ENCODE data around the gene SEC63. TPM values are rescaled to one million over a fixed set of nuclear protein-coding genes. Genes with fewer than 3 reads are reported as not detected.

Gene SEC63
- total and polyA plus RNA-seq, 7 experiments from 2014 or later: 24.6 to 89.0 (median 84.8) TPM

- Histone ChIP-seq H3K27me3 (ENCODE audit: control insufficient read depth in 2 of 2, insufficient read depth in 2 of 2, low read length in 2 of 2) (no peaks in the 10 kb centered on the region), H3K27ac (ENCODE audit: low read depth, low read length) (no peak overlapping the region), H3K36me3 (ENCODE audit: control insufficient read depth in 2 of 3, insufficient read depth in 3 of 3, low read length in 3 of 3) (peaks cover 0 to 24% (median 0%) of the 10 kb centered on the region in 3 experiments), H3K9me3 (ENCODE audit: control insufficient read depth in 2 of 3, low read length in 3 of 3) (no peaks in the 10 kb centered on the region), H3K4me1 (ENCODE audit: control insufficient read depth in 2 of 2, insufficient read depth in 2 of 2, low read length in 2 of 2) (no peaks in the 10 kb centered on the region), H3K4me3 (ENCODE audit: low read length) (no peak overlapping the region)
- Mint-ChIP-seq H3K4me1 (peaks cover 0 to 14% (median 4%) of the 10 kb centered on the region in 7 donors), H3K36me3 (peaks cover 0 to 21% (median 10%) of the 10 kb centered on the region in 5 donors), H3K4me3 (no peak overlapping the region), H3K27me3 (no peaks in the 10 kb centered on the region), H3K27ac (peak overlapping the region in 6 of 9 donors; percentile 24 to 83 (median 48)), H3K9me3 (no peaks in the 10 kb centered on the region)
- no peak for ATAC-seq
- CTCF ChIA-PET: interaction anchor here (0.7 to 1.5 kb wide), 3 partner anchors 22 to 140 kb away, joined by 3 to 6 read pairs (median 3); no protein-coding TSS in a partner anchor
- DNase-seq: no peak
- POLR2A ChIA-PET: no interaction called here
- intact Hi-C loops (cut with micrococcal nuclease): loop anchor here in 1 of 2 donors (5.0 kb wide), 1 partner anchor 87 kb away; the partner anchor contains the start of gene SEC63
These were observed 87.6 kb downstream of the SEC63 start for GRCh38 chr6:107870381-107870780.

GRCh38 chr6:107869871-107870270 is 88.1 kb downstream of the SEC63 start:
- peaks cover 0 to 20% (median 0%) of the 10 kb centered on the region in 3 experiments for H3K36me3 ChIP-seq (ENCODE audit: control insufficient read depth in 2 of 3, insufficient read depth in 3 of 3, low read length in 3 of 3)
- Mint-ChIP-seq H3K4me3 (no peak overlapping the region), H3K27me3 (no peaks in the 10 kb centered on the region), H3K27ac (peak overlapping the region in 6 of 9 donors; percentile 35 to 83 (median 72)), H3K9me3 (no peaks in the 10 kb centered on the region), H3K4me1 (peaks cover 0 to 14% (median 4%) of the 10 kb centered on the region in 7 donors), H3K36me3 (peaks cover 0 to 17% (median 7%) of the 10 kb centered on the region in 5 donors)
- H3K27me3 ChIP-seq (ENCODE audit: control insufficient read depth in 2 of 2, insufficient read depth in 2 of 2, low read length in 2 of 2): no peaks in the 10 kb centered on the region
- intact Hi-C loops (cut with micrococcal nuclease): loop anchor here (5.0 to 10.0 kb wide), 3 partner anchors 87 to 755 kb away; partner anchors contain the start of genes BEND3 (in 1 of the 2) and SEC63 (in 1 of the 2)
- DNase-seq: no peak
- no peaks in the 10 kb centered on the region for H3K9me3 ChIP-seq (ENCODE audit: control insufficient read depth in 2 of 3, low read length in 3 of 3)
- no peaks in the 10 kb centered on the region for H3K4me1 ChIP-seq (ENCODE audit: control insufficient read depth in 2 of 2, insufficient read depth in 2 of 2, low read length in 2 of 2)
- no peak overlapping the region for H3K4me3 ChIP-seq (ENCODE audit: low read length)
- ChIA-PET POLR2A (no interaction called here), CTCF (interaction anchor here (0.7 to 5.7 kb wide), 3 partner anchors 9 to 197 kb away, joined by 3 to 63 read pairs (median 3); no protein-coding TSS in a partner anchor)
- H3K27ac ChIP-seq (ENCODE audit: low read depth, low read length): no peak overlapping the region
- ATAC-seq: no peak

DNA sequence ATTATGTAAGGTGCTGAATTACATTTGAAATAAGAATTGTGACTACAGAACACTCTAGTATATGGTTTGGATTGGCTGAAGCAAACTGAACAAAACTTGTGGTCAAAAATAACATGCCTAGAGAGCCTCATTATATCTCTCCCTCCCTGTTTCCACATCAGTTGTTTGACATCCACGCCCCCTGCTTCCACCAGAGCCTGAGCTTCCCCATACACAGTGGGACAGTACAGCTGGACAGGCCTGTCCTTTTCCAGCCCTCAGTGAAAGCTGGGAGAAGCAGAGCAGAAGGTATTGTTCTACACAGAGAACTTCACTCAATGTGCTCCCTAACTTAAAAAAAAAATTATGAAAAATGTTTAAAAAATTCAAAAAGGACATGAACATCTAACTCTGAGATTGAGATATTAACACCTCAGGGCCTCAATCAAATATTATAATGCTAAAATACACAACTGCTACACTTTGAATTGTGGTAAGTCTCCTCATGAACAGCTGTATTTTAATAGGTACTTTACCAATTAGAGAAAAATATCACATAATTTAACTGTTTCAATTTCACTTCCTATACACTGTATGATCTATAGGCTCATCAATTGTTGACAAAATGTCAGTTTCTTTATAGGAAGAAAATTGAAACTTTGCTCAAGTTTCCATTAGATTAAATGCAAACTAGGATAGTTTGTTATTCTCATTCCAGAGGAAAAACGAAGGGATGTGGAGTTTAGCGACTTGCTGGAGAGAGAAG is 89.0 kb downstream of the SEC63 start:
- Histone ChIP-seq H3K36me3 (ENCODE audit: control insufficient read depth in 2 of 3, insufficient read depth in 3 of 3, low read length in 3 of 3) (peaks cover 0 to 16% (median 0%) of the 10 kb centered on the region in 3 experiments), H3K4me3 (ENCODE audit: low read length) (no peak overlapping the region), H3K27ac (ENCODE audit: low read depth, low read length) (no peak overlapping the region), H3K9me3 (ENCODE audit: control insufficient read depth in 2 of 3, low read length in 3 of 3) (no peaks in the 10 kb centered on the region), H3K4me1 (ENCODE audit: control insufficient read depth in 2 of 2, insufficient read depth in 2 of 2, low read length in 2 of 2) (no peaks in the 10 kb centered on the region), H3K27me3 (ENCODE audit: control insufficient read depth in 2 of 2, insufficient read depth in 2 of 2, low read length in 2 of 2) (no peaks in the 10 kb centered on the region)
- Mint-ChIP-seq H3K27ac (peak overlapping the region in 7 of 9 donors; percentile 35 to 83 (median 57)), H3K4me3 (no peak overlapping the region), H3K4me1 (peaks cover 0 to 13% (median 4%) of the 10 kb centered on the region in 7 donors), H3K36me3 (peaks cover 0 to 16% (median 7%) of the 10 kb centered on the region in 5 donors), H3K9me3 (no peaks in the 10 kb centered on the region), H3K27me3 (peaks cover 0 to 2% (median 0%) of the 10 kb centered on the region in 5 donors)
- intact Hi-C loops (cut with micrococcal nuclease): loop anchor here (5.0 to 10.0 kb wide), 2 partner anchors 183 to 754 kb away; partner anchors contain the start of gene BEND3 (in 1 of the 2)
- no peak for DNase-seq
- CTCF ChIA-PET: interaction anchor here (0.6 to 5.7 kb wide), 7 partner anchors 21 to 204 kb away, joined by 3 to 63 read pairs (median 4); no protein-coding TSS in a partner anchor
- ATAC-seq: no peak
- POLR2A ChIA-PET: no interaction called here

GRCh38 chr6:107867302-107867615 is 90.7 kb downstream of the SEC63 start:
- Histone ChIP-seq H3K4me3 (ENCODE audit: low read length) (no peak overlapping the region), H3K27me3 (ENCODE audit: control insufficient read depth in 2 of 2, insufficient read depth in 2 of 2, low read length in 2 of 2) (no peaks in the 10 kb centered on the region), H3K4me1 (ENCODE audit: control insufficient read depth in 2 of 2, insufficient read depth in 2 of 2, low read length in 2 of 2) (no peaks in the 10 kb centered on the region), H3K27ac (ENCODE audit: low read depth, low read length) (no peak overlapping the region), H3K9me3 (ENCODE audit: control insufficient read depth in 2 of 3, low read length in 3 of 3) (no peaks in the 10 kb centered on the region), H3K36me3 (ENCODE audit: control insufficient read depth in 2 of 3, insufficient read depth in 3 of 3, low read length in 3 of 3) (peaks cover 0 to 14% (median 0%) of the 10 kb centered on the region in 3 experiments)
- peak; percentile 34 for ATAC-seq
- POLR2A ChIA-PET: interaction anchor here (0.6 to 1.4 kb wide), 4 partner anchors 39 to 193 kb away, joined by 3 read pairs; no protein-coding TSS in a partner anchor
- DNase-seq: no peak
- H3K36me3 Mint-ChIP-seq: peaks cover 0 to 16% (median 4%) of the 10 kb centered on the region in 5 donors
- peaks cover 0 to 10% (median 4%) of the 10 kb centered on the region in 7 donors for H3K4me1 Mint-ChIP-seq
- CTCF ChIA-PET: interaction anchor here (0.7 to 5.7 kb wide), 19 partner anchors 15 to 220 kb away, joined by 3 to 63 read pairs (median 4); partner anchors contain the start of gene SCML4
- peaks cover 0 to 10% (median 0%) of the 10 kb centered on the region in 5 donors for H3K27me3 Mint-ChIP-seq
- intact Hi-C loops (cut with micrococcal nuclease): loop anchor here (1.0 to 10.0 kb wide), 7 partner anchors 18 to 752 kb away; partner anchors contain the start of gene BEND3 (in 1 of the 2)
- no peak overlapping the region for H3K4me3 Mint-ChIP-seq
- H3K27ac Mint-ChIP-seq: peak overlapping the region in 4 of 9 donors; percentile 37 to 82 (median 60)
- H3K9me3 Mint-ChIP-seq: no peaks in the 10 kb centered on the region

- intact Hi-C loops (cut with micrococcal nuclease): loop anchor here (1.0 to 10.0 kb wide), 7 partner anchors 18 to 752 kb away; partner anchors contain the start of gene BEND3 (in 1 of the 2)
- Mint-ChIP-seq H3K9me3 (no peaks in the 10 kb centered on the region), H3K36me3 (peaks cover 0 to 15% (median 4%) of the 10 kb centered on the region in 5 donors), H3K4me1 (peaks cover 0 to 10% (median 4%) of the 10 kb centered on the region in 7 donors), H3K27ac (peak overlapping the region in 3 of 9 donors; percentile 37 to 64 (median 45)), H3K4me3 (peak overlapping the region in 1 of 10 donors; percentile 32), H3K27me3 (peaks cover 0 to 10% (median 0%) of the 10 kb centered on the region in 5 donors)
- ChIA-PET CTCF (interaction anchor here (0.7 to 5.7 kb wide), 19 partner anchors 15 to 231 kb away, joined by 3 to 63 read pairs (median 4); no protein-coding TSS in a partner anchor), POLR2A (interaction anchor here (0.7 to 1.4 kb wide), 3 partner anchors 39 to 193 kb away, joined by 3 read pairs; no protein-coding TSS in a partner anchor)
- no peaks in the 10 kb centered on the region for H3K27me3 ChIP-seq (ENCODE audit: control insufficient read depth in 2 of 2, insufficient read depth in 2 of 2, low read length in 2 of 2)
- H3K4me1 ChIP-seq (ENCODE audit: control insufficient read depth in 2 of 2, insufficient read depth in 2 of 2, low read length in 2 of 2): no peaks in the 10 kb centered on the region
- H3K27ac ChIP-seq (ENCODE audit: low read depth, low read length): no peak overlapping the region
- no peak overlapping the region for H3K4me3 ChIP-seq (ENCODE audit: low read length)
- ATAC-seq (peak; percentile 76), DNase-seq (peak in 7 of 9 donors; percentile 29 to 64 (median 52))
- no peaks in the 10 kb centered on the region for H3K9me3 ChIP-seq (ENCODE audit: control insufficient read depth in 2 of 3, low read length in 3 of 3)
- H3K36me3 ChIP-seq (ENCODE audit: control insufficient read depth in 2 of 3, insufficient read depth in 3 of 3, low read length in 3 of 3): peaks cover 0 to 11% (median 0%) of the 10 kb centered on the region in 3 experiments
These were observed 91.3 kb downstream of the SEC63 start for GRCh38 chr6:107866606-107867301.
